HepG2 (cell line): Measurements from ENCODE around the gene PRPSAP1. TPM values are rescaled to one million over a fixed set of nuclear protein-coding genes. Genes with fewer than 3 reads are reported as not detected.

Experiments used
- CREB1 ChIP-seq, 2 experiments: fragments of 450-650 bp in 1 of 2; IDR thresholded peaks; 2 replicates each; pipeline ENCODE4 v1.6.1; 2016 to 2017; ENCODE audit warnings: control low read depth in 1 of 2, mild to moderate bottlenecking in 1 of 2, missing compliant biosample characterization in 1 of 2, missing genetic modification characterization in 1 of 2
- FOXK1 ChIP-seq: sonication (generic); formaldehyde crosslinking; IDR thresholded peaks from 2 replicates; pipeline ENCODE4 v1.4.0; 2020; ENCODE audit warnings: low read depth, missing genetic modification reagents, borderline replicate concordance
- HDAC6 ChIP-seq: fragments of 200-600 bp; sonication (generic); IDR thresholded peaks from 2 replicates; pipeline ENCODE4 v1.7.0; 2017; ENCODE audit warnings: mild to moderate bottlenecking, antibody characterized with exemption, low read length, low read depth
- ISX ChIP-seq: sonication (generic); formaldehyde crosslinking; conservative IDR thresholded peaks from 2 replicates; pipeline ENCODE4 v1.5.0; 2020; ENCODE audit warnings: missing genetic modification reagents
- MEIS2 ChIP-seq: sonication (generic); formaldehyde crosslinking; IDR thresholded peaks from 2 replicates; pipeline ENCODE4 v1.9.0; 2021; ENCODE audit warnings: mild to moderate bottlenecking, missing genetic modification reagents
- MXD3 ChIP-seq: IDR thresholded peaks from 2 replicates; pipeline ENCODE4 v1.6.1; 2016; ENCODE audit warnings: mild to moderate bottlenecking, missing biosample characterization, missing genetic modification reagents
- NCOR1 ChIP-seq: fragments of 200-600 bp; sonication (generic); IDR thresholded peaks from 2 replicates; pipeline ENCODE4 v1.7.0; 2017; ENCODE audit warnings: antibody characterized with exemption, low read length, borderline replicate concordance
- NR3C1 ChIP-seq: sonication (generic); formaldehyde crosslinking; IDR thresholded peaks from 2 replicates; pipeline ENCODE4 v1.4.0; 2020; ENCODE audit warnings: missing genetic modification reagents
- PHF21A ChIP-seq: sonication (generic); formaldehyde crosslinking; IDR thresholded peaks from 2 replicates; pipeline ENCODE4 v1.5.0; 2020; ENCODE audit warnings: mild to moderate bottlenecking, missing genetic modification reagents
- PHF5A ChIP-seq: IDR thresholded peaks from one replicate; pipeline ENCODE4 v1.6.1; 2018; ENCODE audit warnings: low read depth, missing genetic modification reagents; ENCODE audit not compliant: unreplicated experiment
- POLR2A ChIP-seq, 2 experiments: IDR thresholded peaks; 2 replicates each; pipeline ENCODE4 v1.6.1; 2011; ENCODE audit warnings: low read depth in 2 of 2, low read length in 2 of 2, mild to moderate bottlenecking in 1 of 2, moderate library complexity in 1 of 2; ENCODE audit not compliant: insufficient read depth in 1 of 2
- SALL2 ChIP-seq: sonication (generic); formaldehyde crosslinking; IDR thresholded peaks from 2 replicates; pipeline ENCODE4 v1.8.1; 2023; ENCODE audit warnings: mild to moderate bottlenecking, missing genetic modification reagents, inconsistent platforms
- TP53 ChIP-seq: sonication (generic); formaldehyde crosslinking; conservative IDR thresholded peaks from 2 replicates; pipeline ENCODE4 v1.4.0; 2020; ENCODE audit warnings: missing genetic modification reagents
- ZC3H13 ChIP-seq: sonication (generic); formaldehyde crosslinking; IDR thresholded peaks from 2 replicates; pipeline ENCODE4 v1.8.1; 2023; ENCODE audit warnings: mild to moderate bottlenecking, missing genetic modification reagents, moderate library complexity
- ZKSCAN1 ChIP-seq: fragments of 150-350 bp; IDR thresholded peaks from 2 replicates; pipeline ENCODE4 v1.6.1; 2014; ENCODE audit warnings: low read length
- ZNF205 ChIP-seq: IDR thresholded peaks from 2 replicates; pipeline ENCODE4 v1.6.1; 2018; ENCODE audit warnings: missing biosample characterization, missing genetic modification reagents
- ZNF335 ChIP-seq: sonication (generic); formaldehyde crosslinking; IDR thresholded peaks from 2 replicates; pipeline ENCODE4 v1.4.0; 2020; ENCODE audit warnings: missing genetic modification reagents
- ZNF496 ChIP-seq: sonication (generic); formaldehyde crosslinking; IDR thresholded peaks from 2 replicates; pipeline ENCODE4 v1.8.1; 2023; ENCODE audit warnings: mild to moderate bottlenecking, moderate library complexity, missing genetic modification reagents; ENCODE audit not compliant: insufficient replicate concordance
- ZNF619 ChIP-seq: sonication (generic); formaldehyde crosslinking; IDR thresholded peaks from 2 replicates; pipeline ENCODE4 v1.4.0; 2020; ENCODE audit warnings: mild to moderate bottlenecking, missing genetic modification reagents
- ZNF737 ChIP-seq: sonication (generic); formaldehyde crosslinking; IDR thresholded peaks from 2 replicates; pipeline ENCODE4 v1.5.0; 2020; ENCODE audit warnings: missing genetic modification reagents, mild to moderate bottlenecking, borderline replicate concordance
- ZNF776 ChIP-seq: sonication (generic); formaldehyde crosslinking; IDR thresholded peaks from 2 replicates; pipeline ENCODE4 v1.4.0; 2020; ENCODE audit warnings: mild to moderate bottlenecking, missing genetic modification reagents
- polyA plus RNA-seq, 8 experiments: library from polyadenylated mRNA; depleted of rRNA in 3 of 8; stranded (reverse) in 7 of 8; unstranded in 1 of 8; fragments of >200 nt; fragmentation: Illumina TruSeq in 4 of 8; extraction: Trizol in 4 of 8; gene quantifications; 2 replicates each; pipeline versions ENCODE4 v1.2.1 to v1.2.3, GENCODE V29; 2011 to 2016; ENCODE audit warnings: low read depth in 4 of 8, missing spikeins in 1 of 8, mixed read lengths in 1 of 8; ENCODE audit not compliant: insufficient read depth in 1 of 8
- total RNA-seq, 5 experiments: library from RNA; depleted of rRNA; stranded (reverse); fragments of >200 nt; fragmentation: Illumina TruSeq; extraction: Trizol; gene quantifications; 2 replicates each; pipeline ENCODE4 v1.2.3, GENCODE V29; 2016; ENCODE audit warnings: low read depth in 1 of 5
- TF ChIP-seq, protein P1 (sequence below): sonication (generic); formaldehyde crosslinking; IDR thresholded peaks from 2 replicates; pipeline ENCODE4 v1.8.1; 2023; ENCODE audit warnings: mild to moderate bottlenecking, moderate library complexity, missing genetic modification reagents
- TF ChIP-seq, protein P2 (sequence below): IDR thresholded peaks from 2 replicates; pipeline ENCODE4 v1.6.1; 2016; ENCODE audit warnings: mild to moderate bottlenecking
- TF ChIP-seq, protein P3 (sequence below), 2 experiments: IDR thresholded peaks; 2 replicates each; pipeline ENCODE4 v1.6.1; 2011 to 2012; ENCODE audit warnings: low read length in 2 of 2, borderline replicate concordance in 1 of 2, low read depth in 1 of 2, mild to moderate bottlenecking in 1 of 2, moderate library complexity in 1 of 2

The PRPSAP1 gene
- total and polyA plus RNA-seq, 2 of the 13 experiments (the other 11 are each of a cell fraction or from before 2014, with no cell fraction given) = 91.1 to 314 TPM

- TF ChIP-seq MXD3 (CRISPR knock-in tag) (peak; percentile 90), NR3C1 (CRISPR knock-in tag) (no peak), SALL2 (peak; percentile 77; the same call in 1 of the 2 replicates), FOXK1 (CRISPR knock-in tag) (no peak; the same call in 1 of the 2 replicates), ZNF335 (CRISPR knock-in tag) (no peak), TP53 (CRISPR knock-in tag) (no peak; the same call in 1 of the 2 replicates), POLR2A (IDR thresholded peaks at IDR 0.05; ENCODE audit: insufficient read depth in 1 of 2, low read depth in 2 of 2, low read length in 2 of 2) (peak in 1 of 2 experiments; percentile 92; a peak in 2 of 4 replicates), ZNF776 (CRISPR knock-in tag) (no peak; the same call in 1 of the 2 replicates), ZKSCAN1 (no peak), PHF5A (no peak), CREB1 (IDR thresholded peaks at IDR 0.05) (no peak; the same call in 1 of the 2 replicates), CREB1 (CRISPR knock-in tag; IDR thresholded peaks at IDR 0.05) (no peak), NCOR1 (no peak), ZNF619 (CRISPR knock-in tag) (no peak; the same call in 1 of the 2 replicates), MEIS2 (CRISPR knock-in tag) (0 out of 2 replicates have a peak, but pooled peaks have one; percentile 36), ISX (CRISPR knock-in tag) (0 out of 2 replicates have a peak, but pooled peaks have one; percentile 26), PHF21A (CRISPR knock-in tag) (no peak), ZNF496 (CRISPR knock-in tag) (no peak), ZNF205 (CRISPR knock-in tag) (peak; percentile 70), HDAC6 (no peak), ZNF737 (no peak), ZC3H13 (peak; percentile 97)
- TF ChIP-seq, protein P1, sequence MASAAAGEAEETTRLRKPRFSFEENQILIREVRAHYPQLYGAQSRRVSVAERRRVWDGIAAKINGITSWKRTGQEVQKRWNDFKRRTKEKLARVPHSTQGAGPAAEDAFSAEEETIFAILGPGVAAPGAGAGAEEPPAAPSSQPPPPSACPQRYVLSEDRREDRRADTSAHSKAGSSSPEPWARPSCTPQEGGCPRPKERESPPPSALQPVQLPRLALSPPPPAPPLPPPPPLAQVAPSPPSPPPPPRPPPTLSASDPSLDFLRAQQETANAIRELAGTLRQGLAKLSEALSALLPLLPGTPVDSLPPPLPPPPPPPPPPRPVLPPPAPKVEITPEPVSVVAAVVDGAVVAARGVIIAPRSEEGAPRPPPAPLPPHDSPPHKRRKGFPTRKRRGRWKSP = peak; percentile 4; the same call in 1 of the 2 replicates
- TF ChIP-seq, protein P2, sequence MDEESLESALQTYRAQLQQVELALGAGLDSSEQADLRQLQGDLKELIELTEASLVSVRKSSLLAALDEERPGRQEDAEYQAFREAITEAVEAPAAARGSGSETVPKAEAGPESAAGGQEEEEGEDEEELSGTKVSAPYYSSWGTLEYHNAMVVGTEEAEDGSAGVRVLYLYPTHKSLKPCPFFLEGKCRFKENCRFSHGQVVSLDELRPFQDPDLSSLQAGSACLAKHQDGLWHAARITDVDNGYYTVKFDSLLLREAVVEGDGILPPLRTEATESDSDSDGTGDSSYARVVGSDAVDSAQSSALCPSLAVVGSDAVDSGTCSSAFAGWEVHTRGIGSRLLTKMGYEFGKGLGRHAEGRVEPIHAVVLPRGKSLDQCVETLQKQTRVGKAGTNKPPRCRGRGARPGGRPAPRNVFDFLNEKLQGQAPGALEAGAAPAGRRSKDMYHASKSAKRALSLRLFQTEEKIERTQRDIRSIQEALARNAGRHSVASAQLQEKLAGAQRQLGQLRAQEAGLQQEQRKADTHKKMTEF (CRISPR knock-in tag) = peak; percentile 30; the same call in 1 of the 2 replicates
- TF ChIP-seq, protein P3, sequence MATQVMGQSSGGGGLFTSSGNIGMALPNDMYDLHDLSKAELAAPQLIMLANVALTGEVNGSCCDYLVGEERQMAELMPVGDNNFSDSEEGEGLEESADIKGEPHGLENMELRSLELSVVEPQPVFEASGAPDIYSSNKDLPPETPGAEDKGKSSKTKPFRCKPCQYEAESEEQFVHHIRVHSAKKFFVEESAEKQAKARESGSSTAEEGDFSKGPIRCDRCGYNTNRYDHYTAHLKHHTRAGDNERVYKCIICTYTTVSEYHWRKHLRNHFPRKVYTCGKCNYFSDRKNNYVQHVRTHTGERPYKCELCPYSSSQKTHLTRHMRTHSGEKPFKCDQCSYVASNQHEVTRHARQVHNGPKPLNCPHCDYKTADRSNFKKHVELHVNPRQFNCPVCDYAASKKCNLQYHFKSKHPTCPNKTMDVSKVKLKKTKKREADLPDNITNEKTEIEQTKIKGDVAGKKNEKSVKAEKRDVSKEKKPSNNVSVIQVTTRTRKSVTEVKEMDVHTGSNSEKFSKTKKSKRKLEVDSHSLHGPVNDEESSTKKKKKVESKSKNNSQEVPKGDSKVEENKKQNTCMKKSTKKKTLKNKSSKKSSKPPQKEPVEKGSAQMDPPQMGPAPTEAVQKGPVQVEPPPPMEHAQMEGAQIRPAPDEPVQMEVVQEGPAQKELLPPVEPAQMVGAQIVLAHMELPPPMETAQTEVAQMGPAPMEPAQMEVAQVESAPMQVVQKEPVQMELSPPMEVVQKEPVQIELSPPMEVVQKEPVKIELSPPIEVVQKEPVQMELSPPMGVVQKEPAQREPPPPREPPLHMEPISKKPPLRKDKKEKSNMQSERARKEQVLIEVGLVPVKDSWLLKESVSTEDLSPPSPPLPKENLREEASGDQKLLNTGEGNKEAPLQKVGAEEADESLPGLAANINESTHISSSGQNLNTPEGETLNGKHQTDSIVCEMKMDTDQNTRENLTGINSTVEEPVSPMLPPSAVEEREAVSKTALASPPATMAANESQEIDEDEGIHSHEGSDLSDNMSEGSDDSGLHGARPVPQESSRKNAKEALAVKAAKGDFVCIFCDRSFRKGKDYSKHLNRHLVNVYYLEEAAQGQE (IDR thresholded peaks at IDR 0.05; ENCODE audit: borderline replicate concordance in 1 of 2, low read depth in 1 of 2, low read length in 2 of 2) = no peak
Observed at GRCh38 chr17:76384222-76384986, 30.7 kb upstream of the PRPSAP1 start, which contains the start of gene SPHK1 (continued).
